ENCODE data around the gene RHBDF1. TPM values are rescaled to one million over a fixed set of nuclear protein-coding genes. Genes with fewer than 3 reads are reported as not detected.

The RHBDF1 gene
- total and polyA plus RNA-seq, 5 donors = 20.4 to 29.6 (median 24.7) TPM

DNA sequence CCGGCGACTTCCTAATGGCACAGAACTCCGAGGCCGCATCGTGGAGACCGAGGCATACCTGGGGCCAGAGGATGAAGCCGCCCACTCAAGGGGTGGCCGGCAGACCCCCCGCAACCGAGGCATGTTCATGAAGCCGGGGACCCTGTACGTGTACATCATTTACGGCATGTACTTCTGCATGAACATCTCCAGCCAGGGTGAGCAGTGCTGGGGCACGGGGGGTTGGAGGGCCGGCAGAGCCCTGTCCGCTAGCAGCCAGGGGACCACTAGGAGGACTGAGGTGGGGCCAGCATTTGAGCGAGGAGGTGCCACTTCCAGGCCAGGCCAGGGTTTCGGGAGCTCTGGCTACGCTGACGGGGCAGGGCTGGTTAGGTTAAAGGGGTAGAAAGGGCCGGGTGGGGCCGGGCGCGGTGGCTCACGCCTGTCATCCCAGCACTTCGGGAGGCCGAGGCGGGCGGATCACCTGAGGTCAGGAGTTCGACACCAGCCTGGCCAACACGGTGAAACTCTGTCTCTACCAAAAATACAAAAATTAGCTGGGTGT is 10.7 kb upstream of the RHBDF1 start:
- intact Hi-C loops (cut with DNase I) = no loop called here
- no peak for DNase-seq
- ATAC-seq = no peak
- Histone ChIP-seq H3K27me3 (ENCODE audit: control insufficient read depth, insufficient read depth) (no peaks in the 10 kb centered on the region), H3K9me3 (ENCODE audit: control insufficient read depth, low read length) (no peaks in the 10 kb centered on the region), H3K27ac (ENCODE audit: low read length) (no peak overlapping the region), H3K4me1 (ENCODE audit: control insufficient read depth, insufficient read depth, low read length) (peaks cover 7% of the 10 kb centered on the region), H3K4me3 (ENCODE audit: low read length) (no peak overlapping the region)
- 95% methylated on average over 31 of the region's 31 CpGs for WGBS

DNA sequence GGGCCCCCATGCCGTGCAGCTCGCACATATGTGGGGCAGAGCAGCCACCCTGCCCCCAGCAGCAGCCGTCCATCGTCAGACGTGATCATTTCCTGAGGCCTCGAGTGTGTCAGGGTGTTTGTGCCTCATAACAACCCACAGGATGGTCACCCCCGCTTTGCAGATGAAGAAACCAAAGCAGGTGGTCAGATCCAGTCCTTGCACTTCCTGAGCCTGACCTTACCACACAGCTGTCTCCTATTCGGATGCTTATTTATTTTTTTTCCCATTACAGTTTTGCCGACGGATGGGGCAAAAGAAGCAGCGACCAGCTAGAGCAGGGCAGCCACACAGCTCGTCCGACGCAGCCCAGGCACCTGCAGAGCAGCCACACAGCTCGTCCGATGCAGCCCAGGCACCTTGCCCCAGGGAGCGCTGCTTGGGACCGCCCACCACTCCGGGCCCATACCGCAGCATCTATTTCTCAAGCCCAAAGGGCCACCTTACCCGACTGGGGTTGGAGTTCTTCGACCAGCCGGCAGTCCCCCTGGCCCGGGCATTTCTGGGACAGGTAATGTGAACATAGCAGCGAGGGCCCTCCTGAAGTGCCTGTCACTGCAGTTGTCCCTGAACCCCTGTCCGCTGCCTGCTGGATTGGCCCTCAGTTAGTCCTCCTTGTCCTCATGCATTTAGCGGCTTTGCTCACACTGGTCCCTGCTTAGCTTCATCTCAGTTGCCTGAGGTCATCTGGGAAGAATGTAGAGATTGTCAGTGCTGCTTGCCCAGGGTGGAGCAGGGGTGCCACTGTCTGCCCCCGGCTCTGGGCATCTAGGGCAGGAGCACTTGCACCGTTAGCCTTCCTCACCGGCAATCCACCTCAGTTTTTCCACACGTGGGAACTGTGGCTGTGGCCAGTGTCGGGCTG is 7.0 kb upstream of the RHBDF1 start:
- WGBS = 76% methylated on average over 32 of the region's 32 CpGs
- H3K4me3 ChIP-seq (ENCODE audit: low read length) = no peak overlapping the region
- no peak for ATAC-seq

DNA sequence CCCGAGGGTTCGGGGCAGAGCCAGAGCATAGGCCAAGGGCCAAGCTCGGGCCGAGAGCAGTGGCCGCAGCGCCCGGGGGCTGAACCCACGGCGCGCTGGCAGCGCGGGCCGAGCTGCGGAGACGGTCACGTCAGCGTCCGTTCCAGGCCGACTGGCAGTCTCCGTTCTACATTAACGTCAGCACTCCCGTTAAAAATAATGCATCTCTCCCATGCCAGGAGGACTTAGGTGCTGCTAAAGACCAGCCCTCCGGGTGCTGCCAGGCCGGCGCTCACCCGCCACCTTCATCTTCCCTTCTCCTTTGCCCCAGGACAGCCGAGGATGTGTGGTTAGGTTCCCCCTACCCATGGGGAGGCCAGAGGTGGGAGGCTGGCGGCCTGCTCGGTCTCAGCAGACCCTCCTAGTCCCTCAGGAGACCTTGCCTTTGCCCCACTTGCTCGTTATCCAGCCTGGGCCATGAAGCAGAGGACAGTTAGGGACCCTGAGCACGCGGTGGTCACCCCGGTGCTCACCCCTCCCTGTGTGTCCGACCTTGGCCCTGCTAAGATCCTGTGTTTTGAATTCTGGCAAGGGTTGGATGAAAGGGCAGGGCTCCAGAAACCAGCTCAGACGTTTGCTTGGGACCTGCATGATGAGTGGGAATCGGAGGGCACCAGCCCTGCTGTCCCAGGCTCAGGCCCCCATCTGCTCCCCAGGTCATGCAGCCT is 6.2 kb upstream of the RHBDF1 start:
- DNase-seq (peak; percentile 56 to 80 (median 78)), ATAC-seq (no peak)
- intact Hi-C loops (cut with DNase I) = no loop called here
- Histone ChIP-seq H3K9me3 (ENCODE audit: control insufficient read depth, low read length) (no peaks in the 10 kb centered on the region), H3K27me3 (ENCODE audit: control insufficient read depth, insufficient read depth) (no peaks in the 10 kb centered on the region), H3K27ac (ENCODE audit: low read length) (peak overlapping the region; percentile 88), H3K4me3 (ENCODE audit: low read length) (peak overlapping the region; percentile 71), H3K4me1 (ENCODE audit: control insufficient read depth, insufficient read depth, low read length) (peaks cover 10% of the 10 kb centered on the region)
- WGBS = 6% methylated on average over 36 of the region's 36 CpGs

More for the DNA sequence above, 7.0 kb upstream of the RHBDF1 start:
- DNase-seq = no peak
- no peaks in the 10 kb centered on the region for H3K27me3 ChIP-seq (ENCODE audit: control insufficient read depth, insufficient read depth)
- no peak overlapping the region for H3K27ac ChIP-seq (ENCODE audit: low read length)
- intact Hi-C loops (cut with DNase I) = no loop called here
- peaks cover 15% of the 10 kb centered on the region for H3K4me1 ChIP-seq (ENCODE audit: control insufficient read depth, insufficient read depth, low read length)
- H3K9me3 ChIP-seq (ENCODE audit: control insufficient read depth, low read length) = no peaks in the 10 kb centered on the region

DNA sequence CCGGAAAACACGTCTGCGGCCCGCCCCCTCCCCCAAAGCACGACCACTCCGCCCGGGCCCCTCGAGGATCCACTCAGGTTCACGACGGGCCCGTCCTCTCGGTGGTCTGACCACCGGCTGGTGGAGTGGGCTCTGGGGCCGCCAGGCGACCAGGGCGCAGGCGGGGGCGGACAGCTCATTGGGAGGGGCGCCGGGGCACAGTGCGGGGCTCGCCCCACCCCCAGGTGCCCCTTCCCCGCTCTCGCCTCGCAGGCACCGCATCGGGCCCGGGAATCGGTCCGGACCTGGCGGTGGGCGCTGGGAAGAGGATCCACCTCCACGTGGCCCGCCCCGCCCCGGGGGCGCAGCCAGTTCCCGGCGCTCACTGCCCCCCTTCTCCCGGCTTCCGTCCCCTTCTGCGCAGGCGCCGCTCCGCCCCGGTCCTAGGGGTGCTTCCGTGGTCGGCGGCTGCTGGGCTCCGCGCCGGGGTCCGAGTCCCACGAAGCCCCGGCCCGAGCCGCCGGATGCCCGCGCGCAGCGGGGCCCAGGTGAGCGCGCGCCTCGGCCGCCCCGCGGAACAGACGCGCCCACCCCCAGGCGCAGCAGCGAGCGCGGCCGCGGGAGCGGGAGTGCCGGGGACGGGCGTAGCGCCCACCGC is 5.5 kb upstream of the RHBDF1 start, which contains the start of gene MPG:
TSS of gene MPG (plus strand) at position 419 of the 637 bp plus-strand sequence. CDS start at position 504, 85 bp downstream.
- under 1% methylated on average over 83 of the region's 83 CpGs for WGBS
- H3K4me1 ChIP-seq (ENCODE audit: control insufficient read depth, insufficient read depth, low read length) = peaks cover 12% of the 10 kb centered on the region
- DNase-seq = peak; percentile 92 to 96 (median 96)
- H3K27me3 ChIP-seq (ENCODE audit: control insufficient read depth, insufficient read depth) = no peaks in the 10 kb centered on the region
- peak; percentile 76 to 78 for ATAC-seq
- peak within 1 kb of the TSS; percentile 71 for H3K4me3 ChIP-seq (ENCODE audit: low read length)
- intact Hi-C loops (cut with DNase I) = no loop called here
- H3K27ac ChIP-seq (ENCODE audit: low read length) = peak within 1 kb of the TSS; percentile 88
- no peaks in the 10 kb centered on the region for H3K9me3 ChIP-seq (ENCODE audit: control insufficient read depth, low read length)

DNA sequence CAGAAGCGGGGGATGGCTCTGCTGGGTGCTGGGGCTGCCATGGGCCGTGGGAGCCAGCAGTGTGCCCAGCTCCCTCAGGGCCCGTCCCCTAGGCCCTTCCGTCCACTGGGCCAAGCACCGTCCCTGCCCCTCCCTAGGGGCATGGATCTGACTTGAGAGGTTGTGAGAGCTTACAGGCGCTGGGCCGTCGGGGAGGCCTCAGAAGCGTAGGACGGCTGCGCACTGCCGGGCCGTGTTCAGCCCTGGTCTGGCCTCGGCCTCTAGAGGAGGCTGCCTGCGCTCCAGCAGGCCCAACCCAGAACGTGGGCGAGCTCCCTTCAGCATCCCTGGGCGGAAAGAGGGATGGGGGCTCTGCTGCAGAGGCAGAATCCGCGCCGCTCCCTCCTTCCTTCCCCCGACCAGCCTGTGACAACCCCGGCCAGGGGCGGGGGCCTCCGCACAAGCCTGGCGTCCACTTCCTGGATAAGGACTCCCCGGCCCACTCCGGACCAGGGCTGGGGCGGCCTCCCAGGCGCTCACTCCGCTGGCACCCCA is 4.9 kb upstream of the RHBDF1 start:
- Histone ChIP-seq H3K4me1 (ENCODE audit: control insufficient read depth, insufficient read depth, low read length) (peaks cover 16% of the 10 kb centered on the region), H3K27ac (ENCODE audit: low read length) (peak overlapping the region; percentile 88), H3K27me3 (ENCODE audit: control insufficient read depth, insufficient read depth) (no peaks in the 10 kb centered on the region), H3K4me3 (ENCODE audit: low read length) (peak overlapping the region; percentile 71), H3K9me3 (ENCODE audit: control insufficient read depth, low read length) (no peaks in the 10 kb centered on the region)
- DNase-seq (peak; percentile 75 to 89 (median 87)), ATAC-seq (peak; percentile 44 to 64)
- intact Hi-C loops (cut with DNase I) = no loop called here
- 9% methylated on average over 31 of the region's 31 CpGs for WGBS

DNA sequence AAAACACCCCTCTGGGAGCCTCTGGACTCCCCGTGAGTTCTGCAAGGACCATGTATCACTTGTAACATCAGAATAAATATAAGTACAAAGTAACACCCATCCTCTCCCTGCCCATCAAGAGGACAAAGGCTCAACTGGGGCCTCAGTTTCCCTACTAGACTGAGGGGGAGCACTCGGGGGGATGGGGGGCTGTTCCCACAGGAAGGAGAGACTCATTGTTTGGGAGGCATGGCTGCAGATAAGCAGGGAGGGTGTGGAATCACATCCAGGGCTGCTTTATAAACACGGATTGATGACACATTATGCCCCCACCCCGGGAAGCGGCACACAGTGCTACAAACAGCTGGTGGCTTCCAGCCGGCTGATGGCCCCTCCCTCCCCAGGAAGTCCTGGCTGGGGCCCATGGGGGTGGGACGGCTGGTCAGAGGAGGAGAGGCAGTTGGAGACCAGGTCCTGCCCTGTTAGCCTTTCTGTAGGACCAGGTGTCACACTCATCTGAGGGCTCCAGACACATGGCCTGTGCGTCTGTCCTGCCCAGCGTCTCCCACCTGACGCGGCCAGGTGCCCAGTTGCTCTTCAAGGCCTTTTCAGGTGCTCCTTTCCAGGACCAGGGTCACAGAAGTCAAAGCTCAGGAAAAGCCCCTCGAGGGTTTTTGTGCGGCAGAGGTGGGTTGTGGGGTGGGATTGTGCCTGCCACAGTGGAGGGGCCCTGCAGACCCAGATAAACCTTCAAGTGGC is 4.3 kb upstream of the RHBDF1 start:
- Histone ChIP-seq H3K9me3 (ENCODE audit: control insufficient read depth, low read length) (no peaks in the 10 kb centered on the region), H3K4me3 (ENCODE audit: low read length) (no peak overlapping the region), H3K27ac (ENCODE audit: low read length) (peak overlapping the region; percentile 88), H3K4me1 (ENCODE audit: control insufficient read depth, insufficient read depth, low read length) (peaks cover 16% of the 10 kb centered on the region), H3K27me3 (ENCODE audit: control insufficient read depth, insufficient read depth) (no peaks in the 10 kb centered on the region)
- peak; percentile 92 to 95 (median 94) for DNase-seq
- 24% methylated on average over 13 of the region's 13 CpGs for WGBS
- peak; percentile 42 to 79 for ATAC-seq
- intact Hi-C loops (cut with DNase I) = no loop called here

DNA sequence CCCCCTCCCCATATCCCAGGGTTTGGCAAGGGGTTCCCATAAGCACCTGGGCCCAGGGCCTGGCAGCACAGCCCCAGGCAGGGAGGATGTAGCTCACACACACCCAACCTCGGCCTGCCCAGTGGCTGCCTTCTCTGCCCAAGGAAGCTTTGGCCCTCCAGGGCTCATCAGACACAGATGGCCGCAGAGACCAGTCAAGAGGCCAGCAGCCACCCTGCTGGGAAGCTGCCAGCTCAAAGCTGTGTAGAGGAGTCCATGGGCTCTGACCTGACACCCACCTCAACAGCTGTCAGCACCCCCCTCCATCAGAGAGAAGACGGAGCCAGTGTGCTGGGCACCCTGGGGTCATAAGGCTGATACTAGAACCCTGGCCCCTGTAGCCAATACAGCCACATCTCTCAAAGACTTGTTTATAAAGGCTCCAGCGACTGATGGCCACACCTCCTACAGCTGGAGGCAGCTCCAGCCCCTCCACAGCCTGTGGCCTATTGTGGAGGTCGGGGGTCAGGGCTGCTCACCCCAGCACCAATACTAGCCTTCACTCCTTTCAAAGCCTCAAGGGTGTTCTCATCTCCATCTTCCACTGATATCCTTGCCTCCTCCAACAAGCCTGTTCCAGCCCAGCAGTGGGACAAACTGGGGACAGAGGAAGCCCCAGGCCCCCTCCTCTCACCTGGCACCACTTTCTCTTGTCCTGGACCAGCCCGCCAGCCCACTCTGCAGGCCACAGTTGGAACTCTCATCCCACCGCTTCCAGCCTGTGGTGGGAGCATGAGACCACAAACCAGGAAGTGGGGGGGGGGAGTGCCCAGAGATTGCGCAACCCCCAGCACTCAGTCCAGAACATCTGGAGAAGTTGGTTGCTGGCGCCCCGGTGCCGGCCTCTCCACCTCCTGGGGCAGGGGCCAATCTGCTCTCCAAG is 3.4 kb upstream of the RHBDF1 start:
- Histone ChIP-seq H3K4me1 (ENCODE audit: control insufficient read depth, insufficient read depth, low read length) (peaks cover 16% of the 10 kb centered on the region), H3K9me3 (ENCODE audit: control insufficient read depth, low read length) (no peaks in the 10 kb centered on the region), H3K4me3 (ENCODE audit: low read length) (no peak overlapping the region), H3K27me3 (ENCODE audit: control insufficient read depth, insufficient read depth) (no peaks in the 10 kb centered on the region), H3K27ac (ENCODE audit: low read length) (peak overlapping the region; percentile 88)
- DNase-seq (peak; percentile 80 to 93 (median 93)), ATAC-seq (peak; percentile 12 to 18)
- intact Hi-C loops (cut with DNase I) = no loop called here
- 25% methylated on average over 11 of the region's 11 CpGs for WGBS

DNA sequence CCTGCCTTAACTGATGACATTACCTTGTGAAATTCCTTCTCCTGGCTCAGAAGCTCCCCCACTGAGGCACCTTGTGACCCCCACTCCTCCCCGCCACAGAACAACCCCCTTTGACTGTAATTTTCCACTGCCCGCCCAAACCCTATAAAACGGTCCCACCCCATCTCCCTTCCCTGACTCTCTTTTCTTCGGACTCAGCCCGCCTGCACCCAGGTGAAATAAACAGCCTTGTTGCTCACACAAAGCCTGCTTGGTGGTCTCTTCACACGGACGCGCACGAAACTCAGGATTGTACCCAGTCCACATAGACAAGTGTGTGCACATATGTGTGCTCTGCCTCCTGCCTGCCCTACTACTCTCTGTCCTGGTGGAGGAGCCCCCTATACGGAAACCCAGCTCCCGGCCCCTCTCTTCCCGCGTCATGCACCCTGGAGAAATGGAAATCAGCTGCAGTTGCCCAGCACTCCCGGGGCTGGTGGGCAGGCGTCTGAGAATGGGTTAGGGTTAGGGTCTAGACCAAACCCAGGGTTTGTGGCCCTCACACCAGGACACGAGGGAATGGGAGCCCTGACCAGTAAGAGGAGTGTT is 2.4 kb upstream of the RHBDF1 start:
- no peaks in the 10 kb centered on the region for H3K27me3 ChIP-seq (ENCODE audit: control insufficient read depth, insufficient read depth)
- DNase-seq = no peak
- H3K4me1 ChIP-seq (ENCODE audit: control insufficient read depth, insufficient read depth, low read length) = peaks cover 17% of the 10 kb centered on the region
- no peak for ATAC-seq
- H3K27ac ChIP-seq (ENCODE audit: low read length) = peak overlapping the region; percentile 82
- H3K9me3 ChIP-seq (ENCODE audit: control insufficient read depth, low read length) = no peaks in the 10 kb centered on the region
- H3K4me3 ChIP-seq (ENCODE audit: low read length) = no peak overlapping the region
- 81% methylated on average over 16 of the region's 16 CpGs for WGBS
- intact Hi-C loops (cut with DNase I) = no loop called here

DNA sequence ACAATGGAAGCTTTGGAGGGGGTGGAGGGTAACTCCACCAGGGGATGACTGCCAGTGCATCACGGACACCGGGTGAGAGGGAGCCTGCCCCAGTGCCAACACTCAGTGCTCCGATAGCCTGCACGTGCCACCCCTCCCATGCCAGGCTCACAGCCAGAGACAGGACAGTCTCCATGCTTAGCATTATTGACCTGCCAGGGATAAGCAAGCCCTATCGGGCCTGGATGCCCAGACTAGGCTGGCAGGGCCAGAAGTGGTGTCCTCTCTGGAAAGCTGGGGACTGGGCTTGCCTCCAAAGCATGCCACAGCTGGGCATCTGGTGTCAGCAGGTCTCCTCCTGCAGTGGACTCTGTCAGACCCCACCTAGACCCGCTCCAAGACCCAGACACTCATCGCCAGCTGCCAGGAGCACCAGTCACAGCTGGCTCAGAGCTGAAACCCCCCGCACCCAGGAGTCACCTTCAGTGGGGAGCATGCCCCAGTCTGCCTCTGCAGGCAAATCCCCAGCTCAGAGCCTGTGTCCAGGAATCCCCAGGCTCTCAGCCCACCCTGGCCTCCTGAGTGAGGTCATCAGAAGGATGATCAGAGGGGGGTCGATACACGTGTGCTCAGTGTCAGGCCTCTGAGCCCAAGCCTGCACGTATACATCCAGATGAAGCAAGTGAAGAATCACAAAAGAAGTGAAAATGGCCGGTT is 1.8 kb upstream of the RHBDF1 start:
- no peaks in the 10 kb centered on the region for H3K27me3 ChIP-seq (ENCODE audit: control insufficient read depth, insufficient read depth)
- 56% methylated on average over 12 of the region's 12 CpGs for WGBS
- peaks cover 20% of the 10 kb centered on the region for H3K4me1 ChIP-seq (ENCODE audit: control insufficient read depth, insufficient read depth, low read length)
- peak overlapping the region; percentile 66 for H3K27ac ChIP-seq (ENCODE audit: low read length)
- no peaks in the 10 kb centered on the region for H3K9me3 ChIP-seq (ENCODE audit: control insufficient read depth, low read length)
- H3K4me3 ChIP-seq (ENCODE audit: low read length) = no peak overlapping the region
- ATAC-seq (peak in 1 of 2 donors; percentile 14), DNase-seq (peak; percentile 57 to 87 (median 84))
- intact Hi-C loops (cut with DNase I) = no loop called here

Data from right cardiac atrium (tissue), 5 donors.